HepG2 (cell line): ENCODE data around the gene CNNM4. TPM values are rescaled to one million over a fixed set of nuclear protein-coding genes. Genes with fewer than 3 reads are reported as not detected.

Experiments used
- ATAC-seq: fragments of 200-7000 bp; cut with Tn5 transposase; 3 replicates; pipeline ENCODE4 v1.9.1; 2020; ENCODE audit warnings: mild to moderate bottlenecking, moderate library complexity
- BruUV-seq: library from RNA; stranded (reverse); fragments of 400-500 nt; replicated peaks from 2 replicates; lab custom pipeline; 2021; lab: Mats Ljungman, UMichigan
- CTCF ChIA-PET: fragments of 300-600 bp; formaldehyde crosslinking; extraction: SDS; loops from one replicate; lab custom pipeline; 2021; ENCODE audit warnings: low total read pairs, inconsistent platforms, low intra/inter-chr PET ratio; lab: Yijun Ruan, JAX
- POLR2A ChIA-PET: fragments of 350-600 bp; sonication (Branson Sonifier 250); formaldehyde crosslinking; loops from one replicate; lab custom pipeline; 2020; ENCODE audit warnings: antibody characterized with exemption, inconsistent platforms; lab: Yijun Ruan, JAX
- DNase-seq: peaks from one replicate; pipeline ENCODE4 v3.0.0-alpha.2; 2015; ENCODE audit warnings: low spot score
- FAIRE-seq: peaks from 3 replicates; lab custom pipeline; 2011; peaks lifted over from hg19 to GRCh38; lab: Jason Lieb, UNC
- H2AFZ ChIP-seq: one replicate; pipeline ENCODE4 v1.6.1; 2011; ENCODE audit warnings: low read length, inconsistent platforms
- H3K27ac ChIP-seq: fragments of 300-600 bp; 3 replicates; pipeline ENCODE4 v1.8.0; 2011; ENCODE audit warnings: mixed run types, mild to moderate bottlenecking, mixed read lengths, low read length, inconsistent platforms; ENCODE audit not compliant: insufficient read depth; ENCODE audit errors: extremely low read length
- H3K27me3 ChIP-seq, 2 experiments: fragments of 200-600 bp in 1 of 2; 2 replicates in 1 of 2; 3 replicates in 1 of 2; pipeline versions ENCODE4 v1.6.0 to v1.8.0; 2011; ENCODE audit warnings: low read length in 2 of 2, mild to moderate bottlenecking in 2 of 2, moderate library complexity in 2 of 2, inconsistent platforms in 1 of 2; ENCODE audit not compliant: insufficient read depth in 2 of 2, control insufficient read depth in 1 of 2
- H3K36me3 ChIP-seq, 2 experiments: fragments of 200-600 bp in 1 of 2; replicated peaks in 1 of 2; 2 replicates in 1 of 2; 3 replicates in 1 of 2; pipeline versions ENCODE4 v1.5.1 to v1.8.0; 2011; ENCODE audit warnings: low read length in 2 of 2, inconsistent platforms in 1 of 2; ENCODE audit not compliant: insufficient read depth in 2 of 2, control insufficient read depth in 1 of 2
- H3K4me1 ChIP-seq: 2 replicates; pipeline ENCODE4 v1.5.1; 2012; ENCODE audit warnings: low read length, inconsistent platforms; ENCODE audit not compliant: insufficient read depth
- H3K4me2 ChIP-seq: 2 replicates; pipeline ENCODE4 v1.6.0; 2011; ENCODE audit warnings: low read depth, low read length, inconsistent platforms
- H3K4me3 ChIP-seq, 3 experiments: fragments of 200-600 bp in 1 of 3; sonication (generic), shearing (Covaris generic) in 1 of 3; replicated peaks in 1 of 3; 2 replicates each; pipeline ENCODE4 v1.5.1; 2011 to 2016; ENCODE audit warnings: low read length in 3 of 3, inconsistent platforms in 2 of 3, low read depth in 2 of 3, mild to moderate bottlenecking in 2 of 3, control low read depth in 1 of 3, mixed read lengths in 1 of 3; ENCODE audit not compliant: insufficient read depth in 1 of 3
- H3K79me2 ChIP-seq: one replicate; pipeline ENCODE4 v1.6.1; 2011; ENCODE audit warnings: low read length, inconsistent platforms; ENCODE audit not compliant: insufficient read depth
- H3K9ac ChIP-seq: 2 replicates; pipeline ENCODE4 v1.6.0; 2011; ENCODE audit warnings: mild to moderate bottlenecking, low read depth, low read length, inconsistent platforms; ENCODE audit not compliant: insufficient read depth
- H3K9me3 ChIP-seq: 2 replicates; pipeline ENCODE4 v1.5.1; 2012; ENCODE audit warnings: mild to moderate bottlenecking, low read length
- H4K20me1 ChIP-seq: 2 replicates; pipeline ENCODE4 v1.6.0; 2011; ENCODE audit warnings: inconsistent platforms, mild to moderate bottlenecking, low read length, moderate library complexity; ENCODE audit not compliant: insufficient read depth
- BRF2 ChIP-seq: sonication (generic); formaldehyde crosslinking; IDR thresholded peaks from 2 replicates; pipeline ENCODE4 v1.8.1; 2022; ENCODE audit warnings: mild to moderate bottlenecking, missing genetic modification reagents
- FOXO1 ChIP-seq: sonication (generic); formaldehyde crosslinking; IDR thresholded peaks from 2 replicates; pipeline ENCODE4 v1.4.0; 2020; ENCODE audit warnings: missing genetic modification reagents
- KLF13 ChIP-seq: sonication (generic); formaldehyde crosslinking; IDR thresholded peaks from 2 replicates; pipeline ENCODE4 v1.4.0; 2020; ENCODE audit warnings: mild to moderate bottlenecking, missing genetic modification reagents
- MNT ChIP-seq: fragments of 450-650 bp; IDR thresholded peaks from 2 replicates; pipeline ENCODE4 v1.6.1; 2016
- MYPOP ChIP-seq: sonication (generic); formaldehyde crosslinking; IDR thresholded peaks from 2 replicates; pipeline ENCODE4 v1.8.1; 2023; ENCODE audit warnings: mild to moderate bottlenecking, moderate library complexity, missing genetic modification reagents
- NPAS2 ChIP-seq: sonication (generic); formaldehyde crosslinking; IDR thresholded peaks from 2 replicates; pipeline ENCODE4 v1.8.0; 2022; ENCODE audit warnings: mild to moderate bottlenecking, missing genetic modification reagents, borderline replicate concordance
- POLR2AphosphoS5 ChIP-seq: IDR thresholded peaks from 2 replicates; pipeline ENCODE4 v1.6.1; 2012; ENCODE audit warnings: low read depth, low read length
- SNAI1 ChIP-seq: sonication (generic); formaldehyde crosslinking; IDR thresholded peaks from 2 replicates; pipeline ENCODE4 v1.5.0; 2020; ENCODE audit warnings: mild to moderate bottlenecking, missing genetic modification reagents, borderline replicate concordance
- TP53 ChIP-seq: sonication (generic); formaldehyde crosslinking; conservative IDR thresholded peaks from 2 replicates; pipeline ENCODE4 v1.4.0; 2020; ENCODE audit warnings: missing genetic modification reagents
- ZFY ChIP-seq: sonication (generic); formaldehyde crosslinking; IDR thresholded peaks from 2 replicates; pipeline ENCODE4 v1.4.0; 2020; ENCODE audit warnings: missing genetic modification reagents
- ZNF138 ChIP-seq: sonication (generic); formaldehyde crosslinking; IDR thresholded peaks from 2 replicates; pipeline ENCODE4 v1.5.0; 2020; ENCODE audit warnings: mild to moderate bottlenecking, low read depth, missing genetic modification reagents
- ZNF282 ChIP-seq: fragments of 450-650 bp; IDR thresholded peaks from 2 replicates; pipeline ENCODE4 v1.6.1; 2018; ENCODE audit not compliant: partially characterized antibody
- ZNF337 ChIP-seq: sonication (generic); formaldehyde crosslinking; IDR thresholded peaks from 2 replicates; pipeline ENCODE4 v1.5.1; 2020; ENCODE audit warnings: missing genetic modification reagents, low read depth, mild to moderate bottlenecking, borderline replicate concordance
- ZNF629 ChIP-seq: sonication (generic); formaldehyde crosslinking; conservative IDR thresholded peaks from 2 replicates; pipeline ENCODE4 v1.5.0; 2020; ENCODE audit warnings: missing genetic modification reagents
- WGBS: methylation state at CpG from one replicate; pipeline ENCODE4 v1.1.6; 2017; ENCODE audit warnings: low lambda C conversion rate; 5-methylcytosine and 5-hydroxymethylcytosine counted together
- in situ Hi-C: cut with HindIII; loops from 2 replicates; pipeline ENCODE4 v1.10.0; 2017; ENCODE audit warnings: low pct_unique_long_range_greater_than_20kb; ENCODE audit not compliant: extremely low pct_ligation_motif_present
- intact Hi-C: fragments of 100-400 bp; cut with micrococcal nuclease; formaldehyde crosslinking; loops from one replicate; pipeline ENCODE4 v1.10.0; 2022; ENCODE audit not compliant: unreplicated experiment
- polyA plus RNA-seq, 8 experiments: library from polyadenylated mRNA; depleted of rRNA in 3 of 8; stranded (reverse) in 7 of 8; unstranded in 1 of 8; fragments of >200 nt; fragmentation: Illumina TruSeq in 4 of 8; extraction: Trizol in 4 of 8; gene quantifications; 2 replicates each; pipeline versions ENCODE4 v1.2.1 to v1.2.3, GENCODE V29; 2011 to 2016; ENCODE audit warnings: low read depth in 4 of 8, missing spikeins in 1 of 8, mixed read lengths in 1 of 8; ENCODE audit not compliant: insufficient read depth in 1 of 8
- total RNA-seq, 5 experiments: library from RNA; depleted of rRNA; stranded (reverse); fragments of >200 nt; fragmentation: Illumina TruSeq; extraction: Trizol; gene quantifications; 2 replicates each; pipeline ENCODE4 v1.2.3, GENCODE V29; 2016; ENCODE audit warnings: low read depth in 1 of 5

The CNNM4 gene
- total and polyA plus RNA-seq, 2 of the 13 experiments (the other 11 are each of a cell fraction or from before 2014, with no cell fraction given), result 5.9 to 8.4 TPM

GRCh38 chr2:96772903-96773671 is 12.4 kb downstream of the CNNM4 start:
- Histone ChIP-seq H3K9ac (no peak overlapping the region), H3K4me3 (no peak overlapping the region), H3K4me2 (no peak overlapping the region), H3K4me1 (peaks cover 18% of the 10 kb centered on the region), H3K36me3 (no peaks in the 10 kb centered on the region), H3K79me2 (no peaks in the 10 kb centered on the region), H4K20me1 (no peaks in the 10 kb centered on the region; the same call in 1 of the 2 replicates), H2AFZ (no peak overlapping the region), H3K27ac (no peak overlapping the region), H3K9me3 (no peaks in the 10 kb centered on the region), H3K27me3 (no peaks in the 10 kb centered on the region)
- WGBS, result over 99% methylated on average over 12 of the region's 12 CpGs
- intact Hi-C loops, result no loop called here
- no peak for TF ChIP-seq ZNF629 (CRISPR knock-in tag)
- no peak for TF ChIP-seq ZNF138 (CRISPR knock-in tag)
- TF ChIP-seq TP53, result no peak
- TF ChIP-seq SNAI1 (CRISPR knock-in tag), result no peak
- TF ChIP-seq ZFY, result no peak
- 0 out of 2 replicates have a peak, but pooled peaks have one; percentile 24 for TF ChIP-seq MNT
- in situ Hi-C loops, result no loop called here
- CTCF ChIA-PET, result no interaction called here
- FAIRE-seq, result peak; percentile 21
- POLR2A ChIA-PET, result no interaction called here
- BruUV-seq, result no TSS peak
- ATAC-seq, result no peak
- no peak for DNase-seq

- Histone ChIP-seq H3K27me3 (no peaks in the 10 kb centered on the region), H3K79me2 (no peaks in the 10 kb centered on the region), H3K36me3 (no peaks in the 10 kb centered on the region), H3K4me1 (peaks cover 15% of the 10 kb centered on the region), H3K4me2 (no peak overlapping the region), H2AFZ (no peak overlapping the region), H3K4me3 (no peak overlapping the region), H3K9me3 (no peaks in the 10 kb centered on the region), H3K27ac (no peak overlapping the region), H4K20me1 (no peaks in the 10 kb centered on the region; the same call in 1 of the 2 replicates), H3K9ac (no peak overlapping the region)
- no TSS peak for BruUV-seq
- no peak for ATAC-seq
- no peak for DNase-seq
- POLR2A ChIA-PET, result no interaction called here
- CTCF ChIA-PET, result no interaction called here
- intact Hi-C loops (no loop called here), in situ Hi-C loops (no loop called here)
- FAIRE-seq, result no peak
- 89% methylated on average over 7 of the region's 7 CpGs for WGBS
- TF ChIP-seq KLF13 (CRISPR knock-in tag), result no peak
- TF ChIP-seq BRF2, result no peak
- no peak for TF ChIP-seq POLR2AphosphoS5
- no peak for TF ChIP-seq ZNF337 (CRISPR knock-in tag)
- TF ChIP-seq MYPOP (CRISPR knock-in tag), result no peak
- TF ChIP-seq NPAS2, result no peak
- TF ChIP-seq ZNF282, result no peak
- no peak for TF ChIP-seq FOXO1 (CRISPR knock-in tag)
Measured at GRCh38 chr2:96773922-96774321, 13.2 kb downstream of the CNNM4 start.
